Measurements from ENCODE around the gene KANSL3. TPM values are rescaled to one million over a fixed set of nuclear protein-coding genes. Genes with fewer than 3 reads are reported as not detected.

The KANSL3 gene
- total RNA-seq, 2 experiments from 2014 or later: 44.6 to 47.0 TPM

DNA sequence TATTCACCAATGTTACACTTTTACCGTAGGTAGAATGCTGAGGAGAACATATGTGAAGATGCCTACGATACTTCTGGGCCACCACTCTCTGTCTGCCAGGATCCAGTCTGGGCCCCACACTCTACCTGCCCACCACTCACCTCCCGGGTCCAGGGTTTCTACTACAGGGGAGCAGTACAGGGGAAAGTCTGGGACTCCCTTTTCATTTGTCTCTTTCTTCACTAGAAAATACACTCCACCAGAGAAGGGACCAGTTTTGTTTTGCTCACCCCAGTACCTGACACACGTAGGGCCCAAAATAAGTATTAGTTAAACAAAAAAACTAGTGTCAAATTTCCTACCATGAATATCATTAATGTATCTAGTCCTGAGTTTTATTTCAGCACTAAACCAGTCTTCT, 21.1 kb downstream of the KANSL3 start:
- ChIA-PET POLR2A (interaction anchor here (0.6 to 1.0 kb wide), 5 partner anchors 20 to 335 kb away, joined by 3 to 7 read pairs (median 4); no protein-coding TSS in a partner anchor), CTCF (interaction anchor here (0.6 kb wide), 1 partner anchor 479 kb away, joined by 3 read pairs; no protein-coding TSS in a partner anchor)

DNA sequence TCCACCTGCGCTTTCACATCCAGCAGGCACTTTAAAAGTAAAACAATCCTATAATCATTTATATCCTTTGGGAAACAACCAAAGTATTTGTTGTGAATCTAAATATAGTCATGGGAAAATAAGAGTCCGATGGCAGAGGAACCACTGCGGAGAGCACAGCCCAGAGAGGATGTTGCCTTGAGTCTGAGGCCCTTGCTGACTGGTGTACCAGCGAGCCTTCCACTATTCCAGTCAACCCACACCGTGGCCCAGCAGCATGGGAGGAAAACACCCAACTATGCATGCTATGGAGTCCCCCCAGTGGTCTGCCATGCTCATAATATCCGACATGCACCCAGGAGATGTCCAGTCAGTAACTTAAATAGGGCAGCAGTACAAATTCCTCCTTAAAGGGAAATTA, 21.6 kb downstream of the KANSL3 start:
- POLR2A ChIA-PET: no interaction called here
- CTCF ChIA-PET: no interaction called here

DNA sequence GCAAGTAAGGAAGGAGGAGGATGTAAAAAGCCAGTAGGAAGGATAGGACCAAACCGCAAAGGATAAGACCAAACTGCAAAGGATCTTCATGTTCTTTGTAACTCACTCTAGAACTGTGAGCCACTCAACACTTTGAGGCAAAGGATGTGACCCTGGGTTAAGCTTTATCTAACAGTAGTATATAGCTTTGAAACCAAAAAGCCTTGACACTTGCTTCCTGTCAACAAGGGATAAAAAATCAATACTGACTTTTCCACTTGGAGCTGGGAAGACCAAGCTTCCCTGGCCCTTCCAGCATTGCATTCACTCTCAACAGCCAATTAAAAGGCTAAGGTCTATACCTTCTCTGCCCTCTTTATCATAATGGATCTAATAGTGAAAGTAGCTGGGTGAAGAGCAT, 22.0 kb downstream of the KANSL3 start:
- ChIA-PET CTCF (no interaction called here), POLR2A (no interaction called here)

DNA sequence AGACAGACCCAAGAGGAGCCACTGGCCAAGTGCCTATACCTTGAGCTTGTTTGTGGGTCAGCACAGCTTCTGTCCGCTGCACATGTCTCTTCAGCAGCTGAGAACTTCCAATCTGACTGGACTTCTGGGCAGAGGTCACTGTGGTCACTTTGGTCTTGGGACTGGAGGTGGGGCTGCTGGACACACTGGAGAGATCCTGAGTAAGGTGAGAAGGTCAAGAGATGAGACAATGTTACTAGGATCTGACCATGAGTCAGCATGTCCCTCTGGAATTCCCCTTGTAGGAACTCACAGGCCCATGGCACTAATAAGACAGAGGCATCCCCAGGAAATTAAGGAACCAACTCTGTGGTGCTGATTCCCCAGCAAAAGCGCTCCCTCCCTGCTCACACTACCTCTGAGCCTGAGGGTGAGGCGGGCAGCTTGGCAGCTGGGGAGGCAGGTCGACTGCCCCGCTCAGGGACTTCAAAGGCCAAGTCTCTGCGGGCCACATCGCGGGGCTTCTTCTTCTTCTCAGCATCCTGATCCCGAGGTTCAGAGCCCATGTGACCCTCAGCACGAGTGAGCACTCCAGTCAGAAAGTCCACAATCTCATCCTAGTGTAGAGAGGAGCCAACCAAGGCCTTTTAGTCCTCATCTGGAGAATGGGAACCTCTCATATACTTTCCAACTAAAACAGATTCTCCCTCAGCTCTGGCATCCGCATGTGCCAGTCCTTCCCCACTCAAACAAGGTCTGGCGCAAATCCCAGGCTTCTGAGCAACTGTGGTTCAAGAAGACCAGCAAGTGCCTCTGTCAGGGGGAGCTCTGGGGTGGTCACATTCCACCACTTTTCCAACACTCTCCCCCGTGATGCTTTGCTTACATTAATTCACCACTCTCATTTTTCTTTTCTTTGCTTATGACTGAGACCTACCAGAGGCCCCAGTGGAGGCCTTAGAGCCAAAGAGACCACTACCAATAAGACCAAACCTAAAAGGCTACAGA, 29.4 kb downstream of the KANSL3 start:
- ChIA-PET POLR2A (no interaction called here), CTCF (no interaction called here)

DNA sequence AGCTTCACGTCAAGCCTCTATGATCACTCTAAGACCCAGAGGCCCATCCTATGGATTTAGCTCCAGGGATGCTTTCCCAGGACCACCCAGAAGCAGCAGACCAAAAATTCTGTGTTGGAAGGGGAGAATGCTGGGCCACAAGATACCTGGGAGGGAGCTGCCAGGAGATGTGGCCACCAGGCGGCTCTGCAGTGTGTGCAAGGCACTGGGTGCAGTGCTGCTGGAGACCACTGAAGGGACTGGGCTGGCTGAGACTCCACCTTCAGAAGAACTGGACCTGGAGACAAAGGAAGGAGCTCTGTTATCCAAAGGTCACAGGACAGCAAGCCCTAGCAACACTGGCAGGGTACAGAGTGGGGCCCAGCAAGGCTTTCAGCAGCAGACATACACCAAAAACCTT, 34.0 kb downstream of the KANSL3 start:
- POLR2A ChIA-PET: no interaction called here
- CTCF ChIA-PET: interaction anchor here (2.1 kb wide), 1 partner anchor 10 kb away, joined by 5 read pairs; no protein-coding TSS in a partner anchor

DNA sequence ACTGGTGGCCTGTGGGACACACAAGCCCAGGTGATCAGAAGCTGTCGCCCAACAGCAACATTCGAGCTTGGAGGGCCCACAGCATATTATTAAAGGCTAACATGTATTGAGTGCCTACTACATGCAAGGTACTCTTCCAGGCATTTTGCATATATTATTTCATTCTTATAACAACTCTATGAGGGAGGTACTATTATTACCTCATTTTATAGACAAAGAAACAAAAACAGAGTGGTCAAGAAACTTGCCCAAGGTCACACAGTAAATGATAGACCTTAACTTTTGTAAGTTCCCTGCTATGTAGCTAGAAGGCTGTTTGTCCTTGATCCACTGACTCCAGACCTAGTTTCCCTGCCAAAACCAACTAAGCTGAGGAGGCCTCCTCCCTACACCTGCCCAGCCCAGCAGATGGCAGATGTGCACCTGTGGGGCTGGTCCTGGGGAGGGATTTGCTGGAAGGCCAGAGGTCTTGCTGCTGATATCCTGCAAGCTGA, 35.7 kb downstream of the KANSL3 start:
- CTCF ChIA-PET: interaction anchor here (0.9 to 1.6 kb wide), 4 partner anchors 12 to 198 kb away, joined by 3 to 4 read pairs (median 3); no protein-coding TSS in a partner anchor

DNA sequence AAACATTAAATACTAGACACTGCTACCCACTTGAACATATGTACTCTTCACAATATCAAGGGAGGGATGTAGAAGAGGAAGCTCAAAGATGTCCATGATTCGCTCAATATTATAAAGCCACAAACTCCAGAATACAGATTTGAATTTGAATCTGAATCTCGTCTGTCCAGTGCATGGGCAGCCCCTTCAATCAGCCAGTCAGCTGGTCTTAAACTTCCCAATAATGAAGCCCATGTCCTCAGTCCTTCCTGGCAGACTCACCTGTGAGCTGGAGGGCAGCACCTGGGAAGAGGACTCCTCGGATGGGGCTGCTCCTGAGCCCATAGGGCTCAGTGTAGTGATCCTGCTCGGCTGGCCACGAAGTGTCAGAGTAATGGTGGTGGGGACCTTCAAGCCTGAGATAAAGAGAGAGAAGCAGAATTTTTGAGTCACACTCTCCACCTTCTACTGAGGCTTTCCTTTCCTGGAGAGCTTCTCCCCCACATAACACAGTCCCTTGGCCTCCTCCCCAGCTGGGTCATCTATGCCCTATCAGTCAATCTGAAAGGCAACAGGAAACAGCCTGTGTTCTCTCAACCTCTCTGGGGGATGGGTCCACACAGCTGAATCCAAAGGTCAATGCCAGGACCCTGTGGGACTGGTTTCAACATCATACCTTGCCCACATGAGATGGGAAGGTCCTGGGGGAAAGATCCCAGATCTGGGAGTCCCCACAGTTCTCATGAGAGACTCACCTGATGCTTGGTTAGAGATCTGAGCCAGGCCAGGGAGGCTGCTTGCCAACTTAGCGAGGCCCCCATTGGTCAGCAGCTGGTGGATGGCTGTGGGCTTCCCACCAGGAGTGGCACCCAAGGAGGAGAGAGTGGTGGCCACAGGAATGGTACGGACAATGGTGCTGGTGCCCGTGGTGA, 36.5 kb downstream of the KANSL3 start:
- ChIA-PET CTCF (interaction anchor here (0.9 to 1.6 kb wide), 4 partner anchors 11 to 199 kb away, joined by 3 to 4 read pairs (median 3); no protein-coding TSS in a partner anchor), POLR2A (interaction anchor here (0.5 kb wide), 1 partner anchor 134 kb away, joined by 3 read pairs; no protein-coding TSS in a partner anchor)

More for the DNA sequence above, 35.7 kb downstream of the KANSL3 start:
- POLR2A ChIA-PET: no interaction called here

DNA sequence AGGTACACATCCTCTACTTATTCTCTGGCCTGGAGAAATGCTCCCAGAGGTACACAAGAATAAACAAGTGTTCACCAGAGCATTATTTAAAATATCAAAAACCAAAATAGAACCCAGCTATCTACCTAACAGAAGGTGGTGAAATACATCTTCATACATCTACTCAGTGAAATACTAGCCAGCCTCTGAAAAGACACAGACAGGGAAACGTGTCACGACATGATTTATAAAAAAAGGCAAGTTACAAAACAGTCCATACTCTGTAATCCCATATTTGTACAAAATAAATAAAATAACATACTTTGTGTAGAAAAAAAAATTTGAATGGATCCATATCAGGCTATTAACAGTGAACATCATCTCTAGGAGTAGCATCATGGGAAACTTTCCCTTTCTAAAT, 38.2 kb downstream of the KANSL3 start:
- POLR2A ChIA-PET: no interaction called here
- CTCF ChIA-PET: no interaction called here

DNA sequence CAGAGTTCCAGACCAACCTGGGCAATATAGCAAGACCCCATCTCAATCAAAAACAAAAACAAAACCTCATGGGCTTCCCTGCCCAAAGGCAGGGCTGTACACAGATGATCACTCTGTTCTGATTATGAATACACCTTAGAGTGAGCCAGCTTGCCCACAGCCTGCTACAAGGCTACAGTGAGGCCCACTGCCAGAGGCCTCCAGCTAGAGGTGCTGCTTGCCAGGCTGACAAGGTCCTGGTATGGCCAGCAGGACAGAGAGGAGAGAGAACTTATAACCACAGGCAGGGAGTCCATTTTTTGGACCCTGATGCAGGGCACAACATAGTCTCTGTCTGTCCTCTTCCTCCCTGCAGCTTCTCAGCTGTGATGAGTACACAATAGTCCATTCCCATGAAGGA, 41.5 kb downstream of the KANSL3 start:
- CTCF ChIA-PET: no interaction called here
- POLR2A ChIA-PET: no interaction called here

DNA sequence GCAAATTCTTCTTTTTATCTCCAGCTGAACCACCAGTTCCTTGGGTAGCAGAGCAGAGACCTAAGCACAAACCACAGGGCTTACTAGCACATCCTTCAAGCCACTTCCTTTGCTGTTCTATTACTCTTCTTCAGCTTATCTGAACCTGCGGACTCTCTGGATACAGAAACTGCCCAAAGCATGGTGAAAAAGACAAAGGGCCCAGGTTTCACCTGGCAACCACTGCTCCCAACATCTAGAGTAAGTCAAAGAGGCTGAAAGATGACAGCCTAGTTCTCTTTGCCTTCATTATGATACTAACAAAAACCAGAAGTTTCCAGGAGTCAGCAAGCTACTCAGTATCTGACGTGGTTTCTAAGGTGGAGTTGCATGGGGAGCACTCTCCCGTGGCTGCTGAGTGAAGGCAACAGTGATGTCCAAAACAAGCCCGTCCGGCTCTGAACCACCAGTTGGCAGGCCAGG, 43.4 kb downstream of the KANSL3 start:
- CTCF ChIA-PET: interaction anchor here (0.9 kb wide), 1 partner anchor 9 kb away, joined by 5 read pairs; no protein-coding TSS in a partner anchor
- POLR2A ChIA-PET: interaction anchor here (0.6 kb wide), 1 partner anchor 69 kb away, joined by 3 read pairs; no protein-coding TSS in a partner anchor

DNA sequence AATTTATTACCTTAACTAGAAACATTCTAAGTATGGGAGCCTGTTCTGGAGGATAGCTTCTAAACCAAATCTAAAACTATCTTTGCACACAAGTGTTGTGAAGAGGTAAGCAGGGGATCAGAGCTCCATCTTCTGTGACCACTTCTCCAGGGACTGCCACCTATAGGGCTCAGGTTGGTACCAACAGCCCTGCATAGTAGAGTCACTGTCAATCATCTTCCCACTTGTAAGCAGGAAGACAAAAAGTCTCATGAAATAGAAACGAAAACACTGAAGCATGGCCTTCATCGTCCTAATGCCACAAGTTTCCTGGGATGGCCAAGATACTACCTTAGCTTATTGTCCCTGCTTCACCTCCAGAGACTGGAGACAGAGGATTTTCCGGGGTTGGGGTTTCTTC, 43.8 kb downstream of the KANSL3 start:
- CTCF ChIA-PET: interaction anchor here (0.9 to 1.6 kb wide), 2 partner anchors 10 to 15 kb away, joined by 4 to 5 read pairs; no protein-coding TSS in a partner anchor
- POLR2A ChIA-PET: interaction anchor here (0.6 kb wide), 1 partner anchor 68 kb away, joined by 3 read pairs; no protein-coding TSS in a partner anchor

DNA sequence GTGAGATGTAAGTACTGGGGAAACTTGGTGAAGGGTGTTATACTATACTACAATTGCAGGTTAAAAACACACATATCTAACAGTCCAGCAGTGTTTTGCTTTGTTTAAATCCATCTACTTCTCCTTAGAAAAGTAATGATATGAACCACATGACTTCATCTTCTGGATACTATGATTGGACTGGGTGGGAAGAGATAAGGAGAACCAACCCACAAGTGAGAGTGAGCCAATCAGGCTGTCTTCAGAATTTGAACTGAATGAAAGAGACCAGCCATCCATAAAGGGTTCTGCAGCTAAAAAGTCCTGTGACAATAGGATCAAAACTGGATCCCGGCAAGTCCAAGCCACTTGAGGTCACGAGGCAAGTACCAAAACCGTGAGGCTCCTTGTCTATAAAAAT, 46.6 kb downstream of the KANSL3 start:
- CTCF ChIA-PET: no interaction called here
- POLR2A ChIA-PET: no interaction called here

DNA sequence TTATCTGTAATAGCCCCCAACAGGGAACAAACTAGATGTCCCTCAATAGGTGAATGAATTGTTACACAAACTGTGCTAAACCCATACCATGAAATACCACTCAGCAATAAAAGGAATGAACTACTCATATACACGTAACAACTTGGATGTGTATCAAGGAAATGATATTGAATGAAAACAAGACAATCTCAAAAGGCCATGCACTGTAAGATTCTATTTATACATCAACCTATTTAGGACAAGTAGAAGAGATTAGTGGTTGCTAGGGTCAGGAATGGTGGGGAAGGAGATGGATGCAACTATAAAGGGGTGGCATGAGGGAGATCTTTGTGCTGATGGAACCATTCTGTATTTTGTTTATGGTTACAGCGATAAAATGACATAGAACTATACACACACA, 47.1 kb downstream of the KANSL3 start:
- CTCF ChIA-PET: interaction anchor here (0.9 kb wide), 1 partner anchor 11 kb away, joined by 3 read pairs; no protein-coding TSS in a partner anchor
- POLR2A ChIA-PET: no interaction called here

DNA sequence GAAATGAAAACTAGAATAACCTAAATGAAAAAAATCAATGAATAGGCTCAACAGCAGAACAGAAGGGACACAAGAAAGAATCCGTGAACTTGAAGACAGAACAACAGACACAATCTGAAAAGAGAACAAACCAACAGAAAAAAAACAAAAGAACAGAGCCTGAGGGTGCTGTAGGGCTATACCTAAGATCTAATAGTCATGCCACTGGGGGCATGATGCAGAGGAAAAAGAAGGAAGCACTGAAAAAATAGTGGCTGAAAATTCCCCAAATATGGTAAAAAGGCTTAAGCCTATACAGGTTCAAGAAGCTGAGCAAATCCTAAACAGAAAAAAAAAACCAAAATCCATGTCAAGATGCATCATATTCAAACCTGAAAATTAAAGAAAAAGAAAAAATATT, 50.3 kb downstream of the KANSL3 start:
- ChIA-PET POLR2A (no interaction called here), CTCF (no interaction called here)

DNA sequence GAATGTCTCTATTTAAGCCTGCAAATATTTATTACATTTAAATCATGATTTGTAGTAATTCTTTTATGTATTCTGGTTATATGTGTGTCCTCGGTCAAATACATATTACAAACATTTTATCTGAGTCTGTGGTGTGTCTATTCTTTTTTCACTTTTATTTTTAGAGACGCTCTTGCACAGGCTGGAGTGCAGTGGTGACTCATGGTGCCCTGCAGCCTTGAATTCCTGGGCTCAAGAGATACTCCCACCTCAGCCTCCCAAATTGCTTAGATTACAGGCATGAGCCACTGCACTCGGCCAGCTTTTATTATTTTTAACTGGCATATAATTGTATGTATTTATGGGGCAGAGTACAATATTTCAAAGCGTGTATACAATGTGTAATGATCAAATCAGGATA, 54.1 kb downstream of the KANSL3 start:
- POLR2A ChIA-PET: no interaction called here

DNA sequence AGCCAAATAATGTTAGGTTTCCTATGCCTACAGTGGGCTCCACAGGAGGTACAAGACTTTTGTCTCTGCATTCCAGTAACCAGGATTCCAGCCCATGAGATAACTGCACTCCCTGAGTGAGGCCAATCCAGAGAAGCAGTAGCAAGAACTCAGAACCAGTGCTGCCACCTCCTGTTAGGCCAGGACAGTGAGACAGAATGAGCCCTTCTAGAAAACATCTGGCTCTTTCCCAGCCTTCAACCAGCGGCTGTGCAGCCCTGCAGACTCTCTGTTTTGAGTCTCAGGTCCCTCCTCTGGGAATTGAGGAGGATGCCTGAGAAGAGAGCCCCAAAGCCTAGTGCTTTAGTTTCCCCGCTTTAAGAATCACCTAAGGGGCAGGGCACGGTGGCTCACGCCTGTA, 57.3 kb downstream of the KANSL3 start:
- POLR2A ChIA-PET: no interaction called here
- CTCF ChIA-PET: interaction anchor here (0.5 kb wide), 1 partner anchor 190 kb away, joined by 3 read pairs; no protein-coding TSS in a partner anchor

More for the DNA sequence above, 54.1 kb downstream of the KANSL3 start:
- CTCF ChIA-PET: no interaction called here

DNA sequence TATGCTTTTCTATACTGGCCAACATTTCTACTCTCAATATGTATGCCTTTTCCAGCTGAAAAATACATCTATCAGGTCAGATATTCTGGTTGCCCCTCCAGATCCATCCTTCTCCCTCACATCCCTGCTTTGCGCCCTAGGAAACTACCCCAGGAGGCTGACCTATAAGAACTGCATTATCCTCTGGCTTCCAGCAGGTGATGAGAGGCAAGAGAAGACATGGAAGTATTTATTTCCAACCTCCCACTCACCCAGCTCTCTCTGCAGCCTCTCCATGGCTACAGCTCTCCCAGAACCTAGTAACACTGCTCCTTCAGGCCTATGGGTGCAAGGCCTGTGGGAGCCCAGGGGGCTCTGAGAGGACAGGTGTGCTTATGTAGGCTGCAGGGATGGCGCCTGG, 58.7 kb downstream of the KANSL3 start:
- ChIA-PET CTCF (interaction anchor here (0.8 to 1.3 kb wide), 2 partner anchors 14 to 208 kb away, joined by 3 to 4 read pairs; no protein-coding TSS in a partner anchor), POLR2A (no interaction called here)

DNA sequence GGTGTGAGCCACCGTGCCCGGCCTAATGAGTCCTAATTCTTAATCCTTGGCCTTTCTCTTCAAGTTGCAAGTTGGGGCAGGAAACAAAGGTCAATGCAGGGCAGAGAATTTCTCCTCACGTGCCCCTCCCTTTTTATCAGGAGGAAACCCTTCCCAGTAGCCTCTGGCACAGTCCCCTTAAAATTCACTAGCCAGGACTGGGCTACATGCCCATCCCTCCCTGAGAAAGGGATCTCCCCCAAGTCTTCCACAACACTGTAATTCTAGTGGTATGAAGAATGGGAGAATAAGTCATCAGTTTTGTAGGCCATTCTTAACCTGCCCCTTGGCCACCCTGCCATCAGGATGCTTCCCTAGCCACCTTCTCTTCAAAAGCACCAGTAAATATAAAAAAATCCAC, 59.4 kb downstream of the KANSL3 start:
- ChIA-PET CTCF (interaction anchor here (0.8 kb wide), 1 partner anchor 207 kb away, joined by 3 read pairs; no protein-coding TSS in a partner anchor), POLR2A (no interaction called here)

DNA sequence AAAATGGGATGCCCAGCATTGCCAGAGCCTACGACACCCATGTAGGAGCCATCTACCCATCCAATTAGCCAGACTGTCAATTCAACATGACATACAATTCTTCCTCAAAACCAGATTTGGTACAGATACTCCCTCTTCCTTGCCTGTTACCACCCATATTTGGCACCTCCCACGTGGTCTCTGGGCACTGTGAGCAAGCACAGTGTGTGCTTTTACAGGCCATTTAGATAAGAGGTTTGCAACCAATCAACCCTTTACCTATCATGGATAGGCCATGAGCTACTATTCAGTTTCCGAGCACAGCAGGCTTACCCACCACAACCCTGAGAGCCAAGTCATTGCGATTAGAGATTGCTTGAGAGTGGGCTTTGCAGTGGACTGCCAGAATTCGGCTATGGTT, 60.6 kb downstream of the KANSL3 start:
- POLR2A ChIA-PET: interaction anchor here (0.7 kb wide), 1 partner anchor 72 kb away, joined by 6 read pairs; the partner anchor contains the start of gene NEURL3
- CTCF ChIA-PET: interaction anchor here (0.9 kb wide), 1 partner anchor 194 kb away, joined by 3 read pairs; no protein-coding TSS in a partner anchor
